Measurements from ENCODE around the gene GAR1.

DNA sequence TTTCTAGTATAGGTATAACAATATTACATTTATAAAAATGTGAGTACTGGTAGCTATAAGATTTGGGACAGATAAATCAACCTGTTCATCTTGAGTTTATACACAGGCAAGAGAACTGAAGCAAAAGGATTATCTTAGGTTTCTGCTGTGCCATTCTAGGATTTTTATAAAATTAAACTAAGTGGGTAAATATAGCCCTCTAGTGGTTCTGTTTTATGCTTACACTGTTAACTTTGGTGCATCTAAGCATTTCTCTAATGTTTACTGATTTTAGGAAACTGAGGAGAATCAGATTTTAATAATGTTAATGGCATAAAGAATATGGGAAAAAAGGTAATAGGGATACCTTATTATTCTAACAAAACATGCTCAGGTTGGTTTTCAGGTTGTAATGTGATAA, 11.2 kb downstream of the GAR1 start:
- TF ChIP-seq, protein P1, sequence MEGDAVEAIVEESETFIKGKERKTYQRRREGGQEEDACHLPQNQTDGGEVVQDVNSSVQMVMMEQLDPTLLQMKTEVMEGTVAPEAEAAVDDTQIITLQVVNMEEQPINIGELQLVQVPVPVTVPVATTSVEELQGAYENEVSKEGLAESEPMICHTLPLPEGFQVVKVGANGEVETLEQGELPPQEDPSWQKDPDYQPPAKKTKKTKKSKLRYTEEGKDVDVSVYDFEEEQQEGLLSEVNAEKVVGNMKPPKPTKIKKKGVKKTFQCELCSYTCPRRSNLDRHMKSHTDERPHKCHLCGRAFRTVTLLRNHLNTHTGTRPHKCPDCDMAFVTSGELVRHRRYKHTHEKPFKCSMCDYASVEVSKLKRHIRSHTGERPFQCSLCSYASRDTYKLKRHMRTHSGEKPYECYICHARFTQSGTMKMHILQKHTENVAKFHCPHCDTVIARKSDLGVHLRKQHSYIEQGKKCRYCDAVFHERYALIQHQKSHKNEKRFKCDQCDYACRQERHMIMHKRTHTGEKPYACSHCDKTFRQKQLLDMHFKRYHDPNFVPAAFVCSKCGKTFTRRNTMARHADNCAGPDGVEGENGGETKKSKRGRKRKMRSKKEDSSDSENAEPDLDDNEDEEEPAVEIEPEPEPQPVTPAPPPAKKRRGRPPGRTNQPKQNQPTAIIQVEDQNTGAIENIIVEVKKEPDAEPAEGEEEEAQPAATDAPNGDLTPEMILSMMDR (IDR thresholded peaks at IDR 0.05), result no peak
- TF ChIP-seq POLR2A (IDR thresholded peaks at IDR 0.05), result no peak
